ENCODE results near the gene CRYBB3.
"Not testable (repeated sequence)": the region's sequence is repeated elsewhere in the genome, so short reads cannot be mapped to it uniquely, and the experiment has no call there.

The CRYBB3 gene

GRCh38 chr22:25192406-25192805, 7.3 kb upstream of the CRYBB3 start:
- Histone ChIP-seq H3K27ac (ENCODE audit: insufficient read depth, low read depth, low read length, poor library complexity, severe bottlenecking) (no peak overlapping the region), H3K4me1 (ENCODE audit: control insufficient read depth, insufficient read depth, low read length) (no peaks in the 10 kb centered on the region), H3K9me3 (ENCODE audit: control insufficient read depth, low read length) (no peaks in the 10 kb centered on the region), H3K4me3 (ENCODE audit: insufficient read depth, low read depth, low read length) (no peak overlapping the region), H3K36me3 (ENCODE audit: control insufficient read depth, insufficient read depth, low read length) (peaks cover 5% of the 10 kb centered on the region), H3K27me3 (ENCODE audit: control insufficient read depth, insufficient read depth, low read length, poor library complexity, severe bottlenecking) (no peaks in the 10 kb centered on the region)
- 90 to 92% methylated on average over 11 to 12 of the region's 12 CpGs for WGBS, 2 experiments

DNA sequence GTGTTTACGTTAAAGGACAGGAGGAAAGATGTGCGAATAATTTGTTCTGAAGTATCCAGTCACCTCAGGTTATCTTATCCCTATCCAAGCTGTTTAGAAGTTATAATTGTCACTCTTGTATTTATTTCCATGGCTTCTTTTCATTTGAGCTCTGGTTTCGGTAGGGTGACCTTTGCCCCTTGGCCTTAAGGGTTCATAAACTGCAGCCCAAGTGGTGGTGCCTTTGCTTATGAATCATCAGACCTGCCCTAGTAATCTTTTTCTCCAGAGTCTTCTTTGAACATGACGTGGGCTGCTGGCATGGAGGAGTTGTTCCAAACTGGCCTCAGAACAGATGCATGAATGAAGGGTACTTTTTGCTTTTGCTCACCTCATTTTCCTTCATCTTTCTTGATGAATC, 6.5 kb upstream of the CRYBB3 start:
- H3K36me3 ChIP-seq (ENCODE audit: control insufficient read depth, insufficient read depth, low read length) = peaks cover 5% of the 10 kb centered on the region
- WGBS, 2 experiments = 44 to 48% methylated on average over 4 of the region's 4 CpGs
- no peaks in the 10 kb centered on the region for H3K27me3 ChIP-seq (ENCODE audit: control insufficient read depth, insufficient read depth, low read length, poor library complexity, severe bottlenecking)
- H3K9me3 ChIP-seq (ENCODE audit: control insufficient read depth, low read length) = no peaks in the 10 kb centered on the region
- no peaks in the 10 kb centered on the region for H3K4me1 ChIP-seq (ENCODE audit: control insufficient read depth, insufficient read depth, low read length)
- no peak overlapping the region for H3K27ac ChIP-seq (ENCODE audit: insufficient read depth, low read depth, low read length, poor library complexity, severe bottlenecking)
- no peak overlapping the region for H3K4me3 ChIP-seq (ENCODE audit: insufficient read depth, low read depth, low read length)

DNA sequence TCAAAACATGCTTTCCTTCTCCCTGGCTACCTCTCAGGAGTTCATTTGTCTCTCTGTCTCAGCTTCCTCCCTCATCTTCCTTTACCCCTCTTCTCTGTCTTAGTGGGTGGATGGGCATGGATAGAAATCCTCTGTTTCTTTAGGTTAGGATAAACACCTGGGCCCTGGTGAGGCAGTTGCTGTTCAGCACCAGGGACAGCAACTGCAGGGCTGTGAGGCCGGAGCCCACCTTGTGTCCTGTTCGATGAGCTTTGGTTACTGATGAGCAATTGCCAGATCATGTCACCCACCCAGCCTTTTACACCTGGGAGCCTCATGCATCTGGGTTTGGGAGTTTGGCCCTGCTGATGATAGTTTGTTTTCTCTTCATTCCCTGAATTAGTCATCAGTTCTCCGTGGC, 6.1 kb upstream of the CRYBB3 start:
- no peaks in the 10 kb centered on the region for H3K4me1 ChIP-seq (ENCODE audit: control insufficient read depth, insufficient read depth, low read length)
- H3K27me3 ChIP-seq (ENCODE audit: control insufficient read depth, insufficient read depth, low read length, poor library complexity, severe bottlenecking) = no peaks in the 10 kb centered on the region
- WGBS, 2 experiments = 63 to 78% methylated on average over 3 of the region's 3 CpGs
- no peaks in the 10 kb centered on the region for H3K9me3 ChIP-seq (ENCODE audit: control insufficient read depth, low read length)
- no peak overlapping the region for H3K4me3 ChIP-seq (ENCODE audit: insufficient read depth, low read depth, low read length)
- peaks cover 5% of the 10 kb centered on the region for H3K36me3 ChIP-seq (ENCODE audit: control insufficient read depth, insufficient read depth, low read length)
- H3K27ac ChIP-seq (ENCODE audit: insufficient read depth, low read depth, low read length, poor library complexity, severe bottlenecking) = no peak overlapping the region

- Histone ChIP-seq H3K36me3 (ENCODE audit: control insufficient read depth, insufficient read depth, low read length) (no peaks in the 10 kb centered on the region), H3K4me1 (ENCODE audit: control insufficient read depth, insufficient read depth, low read length) (peaks cover 7% of the 10 kb centered on the region), H3K27ac (ENCODE audit: insufficient read depth, low read depth, low read length, poor library complexity, severe bottlenecking) (no peak overlapping the region), H3K27me3 (ENCODE audit: control insufficient read depth, insufficient read depth, low read length, poor library complexity, severe bottlenecking) (no peaks in the 10 kb centered on the region), H3K4me3 (ENCODE audit: insufficient read depth, low read depth, low read length) (no peak overlapping the region), H3K9me3 (ENCODE audit: control insufficient read depth, low read length) (no peaks in the 10 kb centered on the region)
- 92 to 93% methylated on average over 5 of the region's 5 CpGs for WGBS, 2 experiments
These were observed 3.3 kb upstream of the CRYBB3 start for GRCh38 chr22:25196326-25196725.

DNA sequence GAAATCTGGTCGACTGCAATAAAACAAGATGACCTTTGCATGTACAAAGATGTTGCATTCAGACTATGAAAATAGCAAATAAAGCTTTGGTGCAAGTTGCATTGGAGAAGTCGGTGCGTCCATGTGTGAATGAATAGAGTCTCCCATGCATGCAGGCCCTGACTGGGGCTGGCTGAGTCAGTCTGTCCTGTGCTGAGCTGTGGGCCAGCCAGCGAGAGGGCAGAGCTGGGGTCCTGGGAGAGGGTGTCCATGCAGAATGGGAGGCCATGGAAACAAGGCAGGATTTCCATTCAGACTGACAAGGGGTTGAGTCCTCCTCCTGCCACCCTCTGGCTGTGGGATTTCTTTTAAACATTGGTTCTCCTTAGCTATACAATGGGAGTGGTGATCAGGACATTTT, 2.3 kb upstream of the CRYBB3 start:
- 90 to 93% methylated on average over 4 of the region's 4 CpGs for WGBS, 2 experiments

DNA sequence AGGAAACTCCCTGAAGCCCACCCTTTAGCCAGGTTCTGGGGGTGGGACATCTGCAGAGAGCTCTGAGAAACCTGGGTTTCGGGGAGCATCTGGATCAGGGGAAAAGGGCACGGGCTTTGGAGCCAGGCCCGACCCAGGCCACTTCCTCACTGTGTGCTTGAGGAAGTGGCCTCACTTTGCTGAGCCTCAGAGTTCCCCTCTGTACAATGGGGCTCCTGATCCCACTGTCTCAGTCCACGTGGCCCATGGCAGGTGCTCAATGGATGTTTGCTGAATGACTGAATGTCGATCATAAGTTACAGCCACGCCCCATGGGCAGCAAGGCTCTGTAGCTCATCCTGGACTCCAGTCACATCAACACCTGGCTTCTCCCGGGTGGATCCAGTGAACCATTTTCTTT, 1.3 kb downstream of the CRYBB3 start:
- Histone ChIP-seq H3K27ac (ENCODE audit: insufficient read depth, low read depth, low read length, poor library complexity, severe bottlenecking) (no peak overlapping the region), H3K36me3 (ENCODE audit: control insufficient read depth, insufficient read depth, low read length) (no peaks in the 10 kb centered on the region), H3K9me3 (ENCODE audit: control insufficient read depth, low read length) (no peaks in the 10 kb centered on the region), H3K4me3 (ENCODE audit: insufficient read depth, low read depth, low read length) (no peak overlapping the region), H3K27me3 (ENCODE audit: control insufficient read depth, insufficient read depth, low read length, poor library complexity, severe bottlenecking) (no peaks in the 10 kb centered on the region), H3K4me1 (ENCODE audit: control insufficient read depth, insufficient read depth, low read length) (peaks cover 7% of the 10 kb centered on the region)
- 91 to 93% methylated on average over 7 of the region's 7 CpGs for WGBS, 2 experiments

More for the DNA sequence above, 2.3 kb upstream of the CRYBB3 start:
- no peak overlapping the region for H3K27ac ChIP-seq (ENCODE audit: insufficient read depth, low read depth, low read length, poor library complexity, severe bottlenecking)
- H3K27me3 ChIP-seq (ENCODE audit: control insufficient read depth, insufficient read depth, low read length, poor library complexity, severe bottlenecking) = no peaks in the 10 kb centered on the region
- H3K36me3 ChIP-seq (ENCODE audit: control insufficient read depth, insufficient read depth, low read length) = no peaks in the 10 kb centered on the region
- peaks cover 7% of the 10 kb centered on the region for H3K4me1 ChIP-seq (ENCODE audit: control insufficient read depth, insufficient read depth, low read length)
- no peak overlapping the region for H3K4me3 ChIP-seq (ENCODE audit: insufficient read depth, low read depth, low read length)
- H3K9me3 ChIP-seq (ENCODE audit: control insufficient read depth, low read length) = no peaks in the 10 kb centered on the region

DNA sequence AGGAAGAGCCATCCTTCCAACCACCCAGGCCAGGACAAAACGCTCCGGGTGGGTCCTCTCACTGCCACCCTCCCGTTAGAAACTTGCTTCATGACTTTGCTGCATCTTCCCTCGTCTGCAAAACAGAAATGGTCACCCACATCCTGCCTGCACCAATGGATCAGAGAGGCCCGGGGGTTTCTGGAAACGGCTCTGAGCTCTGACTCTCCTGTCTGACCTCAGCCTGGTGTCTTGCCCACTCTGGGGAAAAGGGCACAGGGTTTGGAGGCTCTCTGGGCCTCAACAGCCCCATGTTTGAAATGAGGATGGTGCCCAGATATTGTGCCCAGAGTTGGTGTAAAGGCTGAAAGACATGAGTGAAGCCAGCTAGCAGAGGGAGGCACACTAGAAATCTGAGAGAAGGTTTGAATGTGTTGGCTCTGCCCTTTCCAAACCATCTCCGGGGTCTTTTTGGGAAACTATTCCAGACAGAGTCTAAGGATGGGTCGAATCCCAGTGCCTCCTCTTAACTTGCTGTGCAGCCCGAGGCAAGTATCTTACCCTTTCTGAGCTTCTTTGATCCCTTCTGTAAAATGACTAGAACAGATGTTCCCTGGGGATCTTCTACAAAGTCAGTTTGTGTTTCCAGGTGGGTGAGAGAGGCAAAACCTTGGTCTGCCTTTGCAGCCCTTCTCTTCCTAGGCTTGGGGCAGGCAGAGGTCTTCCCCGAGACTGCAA, 2.1 kb downstream of the CRYBB3 start:
- WGBS, 2 experiments = 77 to 81% methylated on average over 10 of the region's 10 CpGs
- Histone ChIP-seq H3K27ac (ENCODE audit: insufficient read depth, low read depth, low read length, poor library complexity, severe bottlenecking) (no peak overlapping the region), H3K9me3 (ENCODE audit: control insufficient read depth, low read length) (no peaks in the 10 kb centered on the region), H3K4me1 (ENCODE audit: control insufficient read depth, insufficient read depth, low read length) (peaks cover 7% of the 10 kb centered on the region), H3K4me3 (ENCODE audit: insufficient read depth, low read depth, low read length) (no peak overlapping the region), H3K27me3 (ENCODE audit: control insufficient read depth, insufficient read depth, low read length, poor library complexity, severe bottlenecking) (no peaks in the 10 kb centered on the region), H3K36me3 (ENCODE audit: control insufficient read depth, insufficient read depth, low read length) (no peaks in the 10 kb centered on the region)

DNA sequence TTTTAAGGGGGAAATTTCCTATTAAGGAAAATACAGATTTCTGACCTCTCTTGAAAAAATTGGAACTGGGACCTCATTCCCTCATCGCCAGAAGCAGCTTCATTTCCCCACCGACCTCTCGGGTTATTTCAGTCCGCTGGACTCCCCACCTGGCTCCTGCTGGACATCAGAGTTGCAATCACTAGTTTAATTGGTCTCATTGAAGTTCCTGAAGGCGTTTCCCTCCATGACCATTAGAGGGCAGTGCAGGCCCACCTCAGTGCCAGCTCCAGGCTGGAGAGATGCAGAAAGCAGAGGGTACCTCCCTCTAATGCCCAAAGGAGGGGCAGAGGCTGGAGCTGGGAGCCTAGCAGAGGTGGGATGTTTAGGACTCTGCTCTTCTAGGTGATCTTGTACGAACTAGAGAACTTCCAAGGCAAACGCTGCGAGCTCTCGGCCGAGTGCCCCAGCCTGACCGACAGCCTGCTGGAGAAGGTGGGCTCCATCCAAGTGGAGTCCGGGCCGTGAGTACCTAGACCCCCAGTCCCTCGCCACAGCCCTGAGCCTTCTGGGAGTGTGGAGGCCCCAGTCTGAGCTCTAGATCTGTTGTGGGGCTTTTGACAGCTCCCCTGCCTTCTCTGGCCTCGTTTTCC, 2.7 kb downstream of the CRYBB3 start:
- Histone ChIP-seq H3K4me3 (ENCODE audit: insufficient read depth, low read depth, low read length) (no peak overlapping the region), H3K27ac (ENCODE audit: insufficient read depth, low read depth, low read length, poor library complexity, severe bottlenecking) (no peak overlapping the region), H3K36me3 (ENCODE audit: control insufficient read depth, insufficient read depth, low read length) (no peaks in the 10 kb centered on the region), H3K9me3 (ENCODE audit: control insufficient read depth, low read length) (no peaks in the 10 kb centered on the region), H3K4me1 (ENCODE audit: control insufficient read depth, insufficient read depth, low read length) (peaks cover 7% of the 10 kb centered on the region), H3K27me3 (ENCODE audit: control insufficient read depth, insufficient read depth, low read length, poor library complexity, severe bottlenecking) (no peaks in the 10 kb centered on the region)
- 64 to 65% methylated on average over 15 of the region's 15 CpGs for WGBS, 2 experiments

- whole genome bisulfite sequencing, 2 experiments = 94 to 96% methylated on average over 3 of the region's 4 CpGs
- Histone ChIP-seq H3K27ac (ENCODE audit: insufficient read depth, low read depth, low read length, poor library complexity, severe bottlenecking) (no peak overlapping the region), H3K4me3 (ENCODE audit: insufficient read depth, low read depth, low read length) (no peak overlapping the region), H3K4me1 (ENCODE audit: control insufficient read depth, insufficient read depth, low read length) (peaks cover 7% of the 10 kb centered on the region), H3K36me3 (ENCODE audit: control insufficient read depth, insufficient read depth, low read length) (no peaks in the 10 kb centered on the region), H3K9me3 (ENCODE audit: control insufficient read depth, low read length) (no peaks in the 10 kb centered on the region), H3K27me3 (ENCODE audit: control insufficient read depth, insufficient read depth, low read length, poor library complexity, severe bottlenecking) (no peaks in the 10 kb centered on the region)
These were observed 3.4 kb downstream of the CRYBB3 start for GRCh38 chr22:25203082-25203481.

DNA sequence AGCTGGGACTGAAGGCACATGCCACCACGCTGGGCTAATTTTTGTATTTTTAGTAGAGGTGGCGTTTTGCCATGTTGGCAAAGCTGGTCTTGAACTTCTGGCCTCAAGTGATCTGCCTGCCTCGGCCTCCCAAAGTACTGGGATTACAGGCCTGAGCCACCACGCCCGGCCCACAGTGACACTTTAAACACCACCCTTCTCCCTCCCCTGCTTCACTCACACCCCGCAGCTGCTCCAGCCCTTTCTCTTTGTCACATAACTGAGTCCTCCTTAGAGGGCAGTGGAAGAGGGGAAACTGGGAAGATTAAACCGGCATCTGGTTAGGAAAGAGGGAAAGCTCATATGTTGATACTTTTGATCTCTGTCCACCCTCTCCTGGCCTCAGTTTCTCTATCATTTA, 4.9 kb downstream of the CRYBB3 start:
- not testable (repeated sequence) for H3K27ac ChIP-seq (ENCODE audit: insufficient read depth, low read depth, low read length, poor library complexity, severe bottlenecking); H3K4me3 ChIP-seq (ENCODE audit: insufficient read depth, low read depth, low read length); H3K4me1 ChIP-seq (ENCODE audit: control insufficient read depth, insufficient read depth, low read length); H3K9me3 ChIP-seq (ENCODE audit: control insufficient read depth, low read length); H3K36me3 ChIP-seq (ENCODE audit: control insufficient read depth, insufficient read depth, low read length); H3K27me3 ChIP-seq (ENCODE audit: control insufficient read depth, insufficient read depth, low read length, poor library complexity, severe bottlenecking)
- 80 to 81% methylated on average over 7 of the region's 7 CpGs for WGBS, 2 experiments
